Trophoblast cell (in vitro differentiated cells and primary cell): ENCODE measurements around the gene ARTN.

Experiments
- DNase-seq, 2 donors: peaks; one replicate each; pipeline ENCODE4 v3.0.0-alpha.2; 2016
- H2AFZ ChIP-seq: 2 replicates; pipeline ENCODE4 v1.6.1; 2013; ENCODE audit warnings: low read length, moderate library complexity, mild to moderate bottlenecking; ENCODE audit not compliant: insufficient read depth, poor library complexity
- H2AK5ac ChIP-seq: 2 replicates; pipeline ENCODE4 v1.6.1; 2013; ENCODE audit warnings: mild to moderate bottlenecking, low read length
- H2BK120ac ChIP-seq: 2 replicates; pipeline ENCODE4 v1.6.1; 2013; ENCODE audit warnings: low read length, mild to moderate bottlenecking, moderate library complexity; ENCODE audit not compliant: insufficient read depth, poor library complexity
- H2BK12ac ChIP-seq: 2 replicates; pipeline ENCODE4 v1.6.1; 2013; ENCODE audit warnings: mild to moderate bottlenecking, low read length, moderate library complexity
- H2BK5ac ChIP-seq: 2 replicates; pipeline ENCODE4 v1.6.1; 2013; ENCODE audit warnings: low read length, low read depth, moderate library complexity, mild to moderate bottlenecking; ENCODE audit not compliant: poor library complexity
- H3K14ac ChIP-seq: 2 replicates; pipeline ENCODE4 v1.6.1; 2013; ENCODE audit warnings: mild to moderate bottlenecking, low read length
- H3K18ac ChIP-seq: 2 replicates; pipeline ENCODE4 v1.6.1; 2013; ENCODE audit warnings: mild to moderate bottlenecking, low read length
- H3K23ac ChIP-seq: 2 replicates; pipeline ENCODE4 v1.6.1; 2013; ENCODE audit warnings: low read length
- H3K27ac ChIP-seq: 2 replicates; pipeline ENCODE4 v1.5.1; 2013; ENCODE audit warnings: low read depth, mild to moderate bottlenecking, inconsistent platforms, low read length, moderate library complexity
- H3K27me3 ChIP-seq: 2 replicates; pipeline ENCODE4 v1.6.1; 2013; ENCODE audit warnings: inconsistent platforms, mild to moderate bottlenecking, low read length, moderate library complexity; ENCODE audit not compliant: insufficient read depth
- H3K36me3 ChIP-seq, 2 experiments: 1 replicate in 1 of 2; 2 replicates in 1 of 2; pipeline ENCODE4 v1.6.1; 2013; ENCODE audit warnings: low read length in 2 of 2, mild to moderate bottlenecking in 2 of 2, moderate library complexity in 1 of 2; ENCODE audit not compliant: insufficient read depth in 2 of 2, control insufficient read depth in 1 of 2
- H3K4ac ChIP-seq: 2 replicates; pipeline ENCODE4 v1.6.1; 2013; ENCODE audit warnings: low read depth, mild to moderate bottlenecking, low read length, moderate library complexity
- H3K4me1 ChIP-seq, 2 experiments: 1 replicate in 1 of 2; 2 replicates in 1 of 2; pipeline ENCODE4 v1.6.1; 2013; ENCODE audit warnings: low read length in 2 of 2, mild to moderate bottlenecking in 2 of 2, moderate library complexity in 1 of 2; ENCODE audit not compliant: insufficient read depth in 2 of 2, control insufficient read depth in 1 of 2
- H3K4me2 ChIP-seq: 2 replicates; pipeline ENCODE4 v1.6.1; 2013; ENCODE audit warnings: inconsistent platforms, mild to moderate bottlenecking, low read length, moderate library complexity
- H3K4me3 ChIP-seq: 2 replicates; pipeline ENCODE4 v1.5.1; 2013; ENCODE audit warnings: mild to moderate bottlenecking, low read depth, low read length, inconsistent platforms
- H3K79me1 ChIP-seq: one replicate; pipeline ENCODE4 v1.6.1; 2013; ENCODE audit warnings: low read length
- H3K79me2 ChIP-seq: 2 replicates; pipeline ENCODE4 v1.6.1; 2013; ENCODE audit warnings: low read length, mild to moderate bottlenecking; ENCODE audit not compliant: control insufficient read depth, insufficient read depth, poor library complexity
- H3K9ac ChIP-seq: 2 replicates; pipeline ENCODE4 v1.6.1; 2013; ENCODE audit warnings: mild to moderate bottlenecking, low read length
- H3K9me3 ChIP-seq: 2 replicates; pipeline ENCODE4 v1.6.1; 2013; ENCODE audit warnings: low read depth, mild to moderate bottlenecking, control low read depth, inconsistent platforms, low read length; ENCODE audit not compliant: insufficient read depth
- H4K12ac ChIP-seq: 2 replicates; pipeline ENCODE4 v1.6.1; 2013; ENCODE audit warnings: low read depth, mild to moderate bottlenecking, low read length, moderate library complexity
- H4K8ac ChIP-seq: 2 replicates; pipeline ENCODE4 v1.6.1; 2013; ENCODE audit warnings: low read depth, mild to moderate bottlenecking, low read length, moderate library complexity
- H4K91ac ChIP-seq: one replicate; pipeline ENCODE4 v1.6.1; 2013; ENCODE audit warnings: low read depth, mild to moderate bottlenecking, low read length, moderate library complexity
- WGBS: extraction: QIAGEN DNeasy Blood & Tissue Kit; methylation state at CpG from one replicate; pipeline ENCODE4 v1.1.7; 2013; ENCODE audit warnings: missing lambda C conversion rate; ENCODE audit not compliant: insufficient read length, insufficient coverage; ENCODE audit errors: extremely low coverage; 5-methylcytosine and 5-hydroxymethylcytosine counted together

ARTN gene

GRCh38 chr1:43962324-43962723 lies 28.7 kb downstream of the ARTN start:
- H3K4me1 ChIP-seq: no peaks in the 10 kb centered on the region
- H2AK5ac ChIP-seq: no peak overlapping the region

GRCh38 chr1:43963006-43963405 lies 29.4 kb downstream of the ARTN start:
- no peak overlapping the region for H3K4me2 ChIP-seq
- H3K4me3 ChIP-seq: no peak overlapping the region
- no peak overlapping the region for H3K9ac ChIP-seq
- no peak overlapping the region for H4K12ac ChIP-seq
- peaks cover 40 to 51% of the 10 kb centered on the region in 2 experiments for H3K36me3 ChIP-seq
- H2AK5ac ChIP-seq: no peak overlapping the region
- H3K79me2 ChIP-seq: no peaks in the 10 kb centered on the region
- H2BK12ac ChIP-seq: no peak overlapping the region
- no peaks in the 10 kb centered on the region for H3K27me3 ChIP-seq
- no peak overlapping the region for H2AFZ ChIP-seq
- no peak overlapping the region for H4K8ac ChIP-seq
- no peak overlapping the region for H2BK5ac ChIP-seq
- H3K79me1 ChIP-seq: no peaks in the 10 kb centered on the region
- no peaks in the 10 kb centered on the region for H3K9me3 ChIP-seq
- no peak overlapping the region for H3K4ac ChIP-seq
- H4K91ac ChIP-seq: no peak overlapping the region
- no peak overlapping the region for H2BK120ac ChIP-seq
- no peak overlapping the region for H3K14ac ChIP-seq
- no peak overlapping the region for H3K23ac ChIP-seq
- H3K27ac ChIP-seq: no peak overlapping the region
- WGBS: no CpG with 5 or more reads among the region's 3 CpGs
- no peak for DNase-seq
- no peak overlapping the region for H3K18ac ChIP-seq
- no peaks in the 10 kb centered on the region for H3K4me1 ChIP-seq

More at GRCh38 chr1:43962324-43962723, 28.7 kb downstream of the ARTN start:
- no peaks in the 10 kb centered on the region for H3K79me1 ChIP-seq
- no peak for DNase-seq
- no peaks in the 10 kb centered on the region for H3K27me3 ChIP-seq
- no peak overlapping the region for H3K4me3 ChIP-seq
- H2BK12ac ChIP-seq: no peak overlapping the region
- no peak overlapping the region for H3K14ac ChIP-seq
- H2BK120ac ChIP-seq: no peak overlapping the region
- H4K8ac ChIP-seq: no peak overlapping the region
- no peak overlapping the region for H4K91ac ChIP-seq
- no peak overlapping the region for H3K4me2 ChIP-seq
- no peak overlapping the region for H3K27ac ChIP-seq
- no peak overlapping the region for H4K12ac ChIP-seq
- no peaks in the 10 kb centered on the region for H3K79me2 ChIP-seq
- no peak overlapping the region for H3K23ac ChIP-seq
- WGBS: no CpG with 5 or more reads among the region's 2 CpGs
- H3K36me3 ChIP-seq: peaks cover 44 to 54% of the 10 kb centered on the region in 2 experiments
- no peak overlapping the region for H3K9ac ChIP-seq
- no peak overlapping the region for H3K4ac ChIP-seq
- H3K9me3 ChIP-seq: no peaks in the 10 kb centered on the region
- H2AFZ ChIP-seq: no peak overlapping the region
- no peak overlapping the region for H3K18ac ChIP-seq
- H2BK5ac ChIP-seq: no peak overlapping the region

GRCh38 chr1:43963890-43964289 lies 30.3 kb downstream of the ARTN start:
- Histone ChIP-seq H2BK120ac (no peak overlapping the region), H3K4ac (no peak overlapping the region), H3K79me2 (no peaks in the 10 kb centered on the region), H3K27ac (no peak overlapping the region), H2BK12ac (no peak overlapping the region), H4K12ac (no peak overlapping the region), H3K4me3 (no peak overlapping the region), H2AK5ac (no peak overlapping the region), H3K14ac (no peak overlapping the region), H3K9me3 (no peaks in the 10 kb centered on the region), H3K27me3 (no peaks in the 10 kb centered on the region), H3K18ac (no peak overlapping the region), H3K4me1 (no peaks in the 10 kb centered on the region), H4K8ac (no peak overlapping the region), H3K9ac (no peak overlapping the region), H2BK5ac (no peak overlapping the region), H3K79me1 (no peaks in the 10 kb centered on the region), H3K4me2 (no peak overlapping the region), H3K23ac (no peak overlapping the region), H4K91ac (no peak overlapping the region), H3K36me3 (peaks cover 35 to 42% of the 10 kb centered on the region in 2 experiments), H2AFZ (no peak overlapping the region)
- DNase-seq: no peak
- no CpG with 5 or more reads among the region's 5 CpGs for WGBS

DNA sequence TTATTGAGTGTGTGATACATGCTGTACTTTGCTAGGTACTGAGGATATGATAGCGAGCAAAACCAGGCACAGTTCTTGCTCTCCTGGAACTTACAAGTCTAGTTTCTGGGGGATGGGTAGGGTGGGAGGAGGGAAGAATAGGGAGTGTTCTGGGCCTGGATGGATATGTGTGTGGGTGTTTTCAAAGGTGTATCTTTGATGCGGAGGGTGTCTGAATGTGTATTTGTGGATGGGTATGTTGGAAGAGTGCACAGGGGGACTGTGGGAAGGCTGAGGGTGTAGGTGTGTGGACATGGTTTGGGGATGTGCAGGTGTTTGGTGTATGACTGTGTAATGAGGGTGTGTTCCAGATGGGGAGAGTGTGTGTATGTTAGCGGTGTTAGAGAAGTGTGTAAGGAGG lies 31.7 kb downstream of the ARTN start:
- Histone ChIP-seq H2BK120ac (no peak overlapping the region), H3K4me2 (no peak overlapping the region)

More for the DNA sequence above, 31.7 kb downstream of the ARTN start:
- DNase-seq: no peak
- Histone ChIP-seq H3K14ac (no peak overlapping the region), H4K91ac (no peak overlapping the region), H3K27me3 (no peaks in the 10 kb centered on the region), H2AK5ac (no peak overlapping the region), H2AFZ (no peak overlapping the region), H3K79me2 (no peaks in the 10 kb centered on the region), H3K4ac (no peak overlapping the region), H3K4me3 (no peak overlapping the region), H3K79me1 (no peaks in the 10 kb centered on the region), H3K36me3 (peaks cover 30 to 36% of the 10 kb centered on the region in 2 experiments), H3K9ac (no peak overlapping the region), H3K18ac (no peak overlapping the region), H3K4me1 (peaks cover 0 to 3% of the 10 kb centered on the region in 2 experiments), H3K27ac (no peak overlapping the region), H4K12ac (no peak overlapping the region), H3K23ac (no peak overlapping the region), H3K9me3 (peaks cover 2% of the 10 kb centered on the region), H2BK5ac (no peak overlapping the region), H4K8ac (no peak overlapping the region), H2BK12ac (no peak overlapping the region)
- no CpG with 5 or more reads among the region's 3 CpGs for WGBS
